NCI-H187 (cell line): ENCODE data around the gene SLC37A2.
"Not testable (repeated sequence)": the region's sequence is repeated elsewhere in the genome, so short reads cannot be mapped to it uniquely, and the experiment has no call there.

Experiments
- DNase-seq, 2 experiments: peaks; one replicate each; lab custom pipeline; 2025; lab: John Stamatoyannopoulos, UW

Gene SLC37A2

GRCh38 chr11:125062931-125063428 lies at the start of gene SLC37A2:
TSS of gene SLC37A2 (plus strand) at chr11:125063305. CDS start at chr11:125063368, 63 bp downstream.
- DNase-seq: no peak

GRCh38 chr11:125016413-125016812 lies 46.7 kb upstream of the SLC37A2 start:
- DNase-seq: no peak

GRCh38 chr11:125020342-125020741 lies 42.8 kb upstream of the SLC37A2 start:
- no peak for DNase-seq

GRCh38 chr11:125022551-125022950 lies 40.6 kb upstream of the SLC37A2 start:
- DNase-seq: no peak

GRCh38 chr11:125025968-125026367 lies 37.1 kb upstream of the SLC37A2 start:
- no peak for DNase-seq

- not testable (repeated sequence) for DNase-seq
Observed at GRCh38 chr11:125029431-125029830, 33.7 kb upstream of the SLC37A2 start.

DNA sequence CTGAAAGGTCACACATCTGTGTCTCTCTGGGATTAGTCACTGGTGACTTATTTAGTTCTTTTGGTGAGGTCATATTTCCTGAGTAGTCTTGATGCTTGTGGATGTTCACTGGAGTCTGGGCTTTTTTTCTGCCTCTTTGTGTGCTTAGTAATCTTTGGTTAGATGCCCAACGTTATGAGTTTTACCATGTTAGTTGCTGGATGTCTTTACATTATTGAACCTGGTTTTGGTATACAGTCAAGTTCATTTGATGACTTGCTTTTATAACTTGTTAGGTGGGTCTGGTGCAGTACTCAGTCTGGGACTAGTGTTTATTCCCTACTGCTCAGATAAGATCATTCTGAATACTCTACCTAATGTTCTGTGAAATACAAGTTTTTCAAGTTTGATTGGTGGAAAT lies 26.2 kb upstream of the SLC37A2 start:
- DNase-seq: no peak

DNA sequence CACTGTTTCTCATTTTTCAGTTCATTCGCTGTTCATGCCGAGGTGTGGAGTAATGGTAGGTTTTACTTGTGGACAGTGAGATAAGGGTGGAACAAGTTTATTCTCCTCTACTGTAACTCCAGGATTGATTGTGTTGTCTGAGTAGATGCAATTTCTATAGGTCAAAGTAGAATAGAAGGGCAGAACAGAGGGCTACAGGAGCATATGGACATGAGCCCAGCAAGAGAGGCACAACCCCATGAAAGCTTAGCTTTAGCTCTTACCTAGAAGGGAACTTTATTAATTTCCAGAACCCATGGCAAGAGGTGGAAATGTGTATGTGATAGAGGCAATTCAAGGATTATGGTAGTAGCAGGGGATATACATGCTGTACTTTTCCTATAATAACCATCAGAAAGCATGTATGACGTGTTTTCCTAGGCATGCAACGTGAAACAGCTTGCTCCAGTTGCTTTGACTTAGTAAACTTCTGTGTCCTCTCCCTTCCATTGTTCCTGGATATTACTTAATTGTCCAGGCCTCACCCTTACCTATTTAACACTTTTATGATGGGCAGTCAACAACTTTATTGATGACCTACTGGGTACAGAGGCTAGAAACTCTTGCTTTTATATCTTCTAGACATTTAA lies 13.8 kb upstream of the SLC37A2 start:
- DNase-seq: no peak

- DNase-seq: no peak
Observed at GRCh38 chr11:125052047-125052446, 11.1 kb upstream of the SLC37A2 start.

- DNase-seq: no peak
Observed at GRCh38 chr11:125053167-125053566, 9.9 kb upstream of the SLC37A2 start.

- no peak for DNase-seq
Observed at GRCh38 chr11:125055107-125055715, 7.9 kb upstream of the SLC37A2 start.

DNA sequence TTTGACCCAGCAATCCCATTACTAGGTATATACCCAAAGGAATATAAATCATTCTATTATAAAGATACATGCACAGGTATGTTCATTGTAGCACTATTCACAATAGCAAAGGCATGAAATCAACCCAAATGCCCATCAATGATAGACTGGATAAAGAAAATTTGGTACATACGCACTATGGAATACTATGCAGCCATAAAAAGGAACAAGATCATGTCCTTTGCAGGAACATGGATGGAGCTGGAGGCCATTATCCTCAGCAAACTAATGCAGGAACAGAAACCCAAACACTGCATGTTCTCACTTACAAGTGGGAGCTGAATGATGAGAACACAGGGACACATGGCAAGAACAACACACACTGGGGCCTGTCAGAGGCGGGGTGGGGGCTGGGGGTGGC lies 7.0 kb upstream of the SLC37A2 start:
- DNase-seq: not testable (repeated sequence)

GRCh38 chr11:125056931-125057692 lies 6.0 kb upstream of the SLC37A2 start:
- DNase-seq: no peak

- no peak for DNase-seq
Observed at GRCh38 chr11:125057693-125058016, 5.5 kb upstream of the SLC37A2 start.

GRCh38 chr11:125061281-125061680 lies 1.8 kb upstream of the SLC37A2 start:
- no peak for DNase-seq

- DNase-seq: no peak
Observed at GRCh38 chr11:125062218-125062930, 731 bp upstream of the SLC37A2 start.

DNA sequence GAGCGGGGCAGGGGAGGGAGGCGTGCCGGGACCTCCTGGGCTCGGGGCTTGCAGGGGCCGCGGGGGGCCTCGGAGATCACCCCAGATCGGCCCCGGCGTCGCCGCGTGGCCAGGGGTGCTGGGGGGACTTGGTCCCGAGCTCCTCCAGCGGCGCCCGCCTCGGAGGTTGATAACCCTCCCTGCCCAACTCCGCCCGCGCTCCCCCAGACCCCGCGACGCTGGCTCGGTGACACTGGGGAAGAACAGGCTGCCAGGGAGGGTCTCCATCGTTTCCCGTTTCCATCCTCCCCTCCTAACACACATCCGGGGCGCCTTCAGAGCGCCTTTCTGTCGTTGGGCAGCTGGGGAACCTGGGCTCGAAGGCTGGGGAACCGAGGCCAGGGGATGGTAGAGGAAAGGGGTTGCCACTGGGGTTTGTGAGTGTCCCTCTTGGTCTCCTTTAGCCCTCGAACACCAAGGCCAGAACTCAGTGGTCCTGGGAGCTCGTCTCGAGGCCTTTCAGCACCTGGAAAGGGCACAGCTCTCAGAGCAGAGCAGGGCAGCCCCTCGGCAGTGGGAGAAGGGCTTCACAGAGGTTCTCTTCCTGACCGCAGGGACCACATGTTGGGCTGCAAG lies 431 bp downstream of the SLC37A2 start:
- no peak for DNase-seq

DNA sequence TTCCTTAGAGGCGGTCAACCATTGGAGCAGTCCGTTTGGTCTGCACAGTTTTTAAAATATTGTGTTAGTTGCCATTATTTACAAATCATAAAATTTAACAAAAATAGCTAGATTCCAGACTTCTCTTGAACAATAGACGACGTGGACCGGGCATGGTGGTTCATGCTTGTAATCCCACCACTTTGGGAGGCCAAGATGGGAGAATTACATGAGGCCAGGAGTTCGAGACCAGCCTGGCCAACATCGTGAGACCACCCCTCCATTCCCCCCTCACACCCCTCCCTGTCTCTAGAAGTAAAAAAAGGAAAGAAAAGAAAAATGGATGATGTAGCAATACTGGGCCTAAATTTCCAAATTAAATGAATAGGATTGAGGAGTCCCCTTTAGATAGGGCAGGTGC lies 965 bp downstream of the SLC37A2 start:
- no peak for DNase-seq

DNA sequence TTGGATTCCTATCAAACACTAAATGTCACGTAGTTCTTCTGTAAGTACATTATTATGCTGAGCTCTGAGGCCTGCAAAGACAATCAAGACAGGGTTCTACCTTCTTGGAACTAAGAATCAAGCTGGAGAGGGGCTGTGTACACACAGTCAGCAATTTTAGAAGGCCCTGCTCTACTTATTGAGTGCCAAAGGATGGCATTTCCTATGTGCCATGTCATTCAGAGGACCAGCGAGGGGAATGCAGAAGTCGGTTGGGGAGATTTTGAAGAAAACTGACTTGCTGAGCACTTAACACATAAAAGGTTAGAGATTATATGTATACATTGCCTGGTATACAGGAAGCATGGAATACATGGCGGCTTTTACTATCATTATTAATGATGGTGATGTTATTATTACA lies 5.3 kb downstream of the SLC37A2 start:
- no peak for DNase-seq

DNA sequence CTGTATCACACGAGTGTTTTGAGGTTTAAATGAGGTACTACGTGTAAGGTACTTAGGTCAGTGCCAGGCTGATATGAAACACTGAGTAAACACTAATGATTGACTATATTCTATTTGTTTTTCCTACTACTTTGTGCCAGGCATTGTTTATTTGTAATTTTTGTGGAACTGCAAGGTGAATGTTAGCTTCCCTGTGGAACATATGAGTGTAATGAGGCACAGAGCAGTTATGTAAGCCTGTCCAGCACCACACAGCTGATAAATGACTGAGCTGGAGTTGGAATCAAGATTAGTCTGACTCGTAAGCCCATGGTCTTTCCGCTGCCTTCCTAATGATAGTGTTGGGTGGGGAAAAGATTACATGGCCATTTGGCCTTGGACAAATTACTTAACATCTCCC lies 5.9 kb downstream of the SLC37A2 start:
- no peak for DNase-seq

GRCh38 chr11:125069796-125070195 lies 6.7 kb downstream of the SLC37A2 start:
- DNase-seq: no peak

- DNase-seq: no peak
Observed at GRCh38 chr11:125070699-125071254, 7.7 kb downstream of the SLC37A2 start.
